Measurements from ENCODE around the gene C12orf50.

Gene C12orf50

DNA sequence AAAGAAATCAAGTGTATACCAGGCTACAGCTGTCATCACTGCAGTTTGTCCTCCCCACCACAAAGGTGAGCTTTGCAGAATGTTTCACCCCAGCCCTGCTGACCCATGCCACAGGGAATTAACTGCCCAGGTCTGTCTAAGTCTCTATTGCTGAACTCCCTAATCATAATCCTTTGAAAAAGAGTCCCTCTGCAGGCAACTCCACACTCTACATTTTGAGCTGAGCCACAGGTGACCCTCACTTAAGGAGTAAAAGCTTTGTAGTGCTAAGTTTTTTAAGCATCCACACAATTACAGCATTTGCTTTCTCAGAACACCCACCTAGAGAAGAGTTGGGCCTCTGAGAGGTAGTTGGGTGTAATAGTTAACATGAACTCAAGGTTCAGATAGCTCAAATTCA lies 90.0 kb downstream of the C12orf50 start:
- CTCF ChIA-PET, result no interaction called here
- no peak overlapping the region for H3K27ac ChIP-seq (ENCODE audit: extremely low read depth, low read depth, low read length)
- POLR2A ChIA-PET, result no interaction called here
- H3K4me3 ChIP-seq (ENCODE audit: low read depth, low read length), result no peak overlapping the region
- no peaks in the 10 kb centered on the region for H3K36me3 ChIP-seq (ENCODE audit: control insufficient read depth in 2 of 2, insufficient read depth in 1 of 2, low read length in 2 of 2)
- TF ChIP-seq, protein P1, sequence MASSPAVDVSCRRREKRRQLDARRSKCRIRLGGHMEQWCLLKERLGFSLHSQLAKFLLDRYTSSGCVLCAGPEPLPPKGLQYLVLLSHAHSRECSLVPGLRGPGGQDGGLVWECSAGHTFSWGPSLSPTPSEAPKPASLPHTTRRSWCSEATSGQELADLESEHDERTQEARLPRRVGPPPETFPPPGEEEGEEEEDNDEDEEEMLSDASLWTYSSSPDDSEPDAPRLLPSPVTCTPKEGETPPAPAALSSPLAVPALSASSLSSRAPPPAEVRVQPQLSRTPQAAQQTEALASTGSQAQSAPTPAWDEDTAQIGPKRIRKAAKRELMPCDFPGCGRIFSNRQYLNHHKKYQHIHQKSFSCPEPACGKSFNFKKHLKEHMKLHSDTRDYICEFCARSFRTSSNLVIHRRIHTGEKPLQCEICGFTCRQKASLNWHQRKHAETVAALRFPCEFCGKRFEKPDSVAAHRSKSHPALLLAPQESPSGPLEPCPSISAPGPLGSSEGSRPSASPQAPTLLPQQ (tag by site-specific recombination; IDR thresholded peaks at IDR 0.05), result no peak
- TF ChIP-seq ZNF311 (tag by site-specific recombination; IDR thresholded peaks at IDR 0.05; ENCODE audit: borderline replicate concordance), result no peak
- TF ChIP-seq ZNF76 (tag by site-specific recombination; IDR thresholded peaks at IDR 0.05; ENCODE audit: borderline replicate concordance, low read depth), result no peak
- TF ChIP-seq ZNF48 (tag by site-specific recombination; IDR thresholded peaks at IDR 0.05), result no peak
- no peak for TF ChIP-seq GLI2 (tag by site-specific recombination; IDR thresholded peaks at IDR 0.05; ENCODE audit: borderline replicate concordance, low read depth)
- TF ChIP-seq ZNF621 (tag by site-specific recombination; IDR thresholded peaks at IDR 0.05), result no peak
- TF ChIP-seq ZNF221 (tag by site-specific recombination; IDR thresholded peaks at IDR 0.05; ENCODE audit: borderline replicate concordance), result no peak
- TF ChIP-seq, protein P2, sequence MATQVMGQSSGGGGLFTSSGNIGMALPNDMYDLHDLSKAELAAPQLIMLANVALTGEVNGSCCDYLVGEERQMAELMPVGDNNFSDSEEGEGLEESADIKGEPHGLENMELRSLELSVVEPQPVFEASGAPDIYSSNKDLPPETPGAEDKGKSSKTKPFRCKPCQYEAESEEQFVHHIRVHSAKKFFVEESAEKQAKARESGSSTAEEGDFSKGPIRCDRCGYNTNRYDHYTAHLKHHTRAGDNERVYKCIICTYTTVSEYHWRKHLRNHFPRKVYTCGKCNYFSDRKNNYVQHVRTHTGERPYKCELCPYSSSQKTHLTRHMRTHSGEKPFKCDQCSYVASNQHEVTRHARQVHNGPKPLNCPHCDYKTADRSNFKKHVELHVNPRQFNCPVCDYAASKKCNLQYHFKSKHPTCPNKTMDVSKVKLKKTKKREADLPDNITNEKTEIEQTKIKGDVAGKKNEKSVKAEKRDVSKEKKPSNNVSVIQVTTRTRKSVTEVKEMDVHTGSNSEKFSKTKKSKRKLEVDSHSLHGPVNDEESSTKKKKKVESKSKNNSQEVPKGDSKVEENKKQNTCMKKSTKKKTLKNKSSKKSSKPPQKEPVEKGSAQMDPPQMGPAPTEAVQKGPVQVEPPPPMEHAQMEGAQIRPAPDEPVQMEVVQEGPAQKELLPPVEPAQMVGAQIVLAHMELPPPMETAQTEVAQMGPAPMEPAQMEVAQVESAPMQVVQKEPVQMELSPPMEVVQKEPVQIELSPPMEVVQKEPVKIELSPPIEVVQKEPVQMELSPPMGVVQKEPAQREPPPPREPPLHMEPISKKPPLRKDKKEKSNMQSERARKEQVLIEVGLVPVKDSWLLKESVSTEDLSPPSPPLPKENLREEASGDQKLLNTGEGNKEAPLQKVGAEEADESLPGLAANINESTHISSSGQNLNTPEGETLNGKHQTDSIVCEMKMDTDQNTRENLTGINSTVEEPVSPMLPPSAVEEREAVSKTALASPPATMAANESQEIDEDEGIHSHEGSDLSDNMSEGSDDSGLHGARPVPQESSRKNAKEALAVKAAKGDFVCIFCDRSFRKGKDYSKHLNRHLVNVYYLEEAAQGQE (tag by site-specific recombination; IDR thresholded peaks at IDR 0.05), result no peak
- TF ChIP-seq KLF1 (tag by site-specific recombination; IDR thresholded peaks at IDR 0.05), result no peak
- no peak for TF ChIP-seq ZNF560 (tag by site-specific recombination; IDR thresholded peaks at IDR 0.05; ENCODE audit: borderline replicate concordance)
- no peak for TF ChIP-seq ZNF571 (tag by site-specific recombination; IDR thresholded peaks at IDR 0.05)
- TF ChIP-seq ZNF768 (tag by site-specific recombination; IDR thresholded peaks at IDR 0.05), result no peak
- no peak for TF ChIP-seq ZNF2 (tag by site-specific recombination; IDR thresholded peaks at IDR 0.05)
- no peak for TF ChIP-seq ZNF707 (tag by site-specific recombination; IDR thresholded peaks at IDR 0.05)
- TF ChIP-seq ZNF660 (tag by site-specific recombination; IDR thresholded peaks at IDR 0.05), result no peak
- no peak for TF ChIP-seq ZNF747 (tag by site-specific recombination; IDR thresholded peaks at IDR 0.05)
- no peak for TF ChIP-seq ZNF521 (tag by site-specific recombination; IDR thresholded peaks at IDR 0.05)
- H3K9me3 ChIP-seq (ENCODE audit: control insufficient read depth, insufficient read depth, low read depth, low read length), result no peaks in the 10 kb centered on the region
- no peaks in the 10 kb centered on the region for H3K4me1 ChIP-seq (ENCODE audit: control insufficient read depth, insufficient read depth, low read length)

DNA sequence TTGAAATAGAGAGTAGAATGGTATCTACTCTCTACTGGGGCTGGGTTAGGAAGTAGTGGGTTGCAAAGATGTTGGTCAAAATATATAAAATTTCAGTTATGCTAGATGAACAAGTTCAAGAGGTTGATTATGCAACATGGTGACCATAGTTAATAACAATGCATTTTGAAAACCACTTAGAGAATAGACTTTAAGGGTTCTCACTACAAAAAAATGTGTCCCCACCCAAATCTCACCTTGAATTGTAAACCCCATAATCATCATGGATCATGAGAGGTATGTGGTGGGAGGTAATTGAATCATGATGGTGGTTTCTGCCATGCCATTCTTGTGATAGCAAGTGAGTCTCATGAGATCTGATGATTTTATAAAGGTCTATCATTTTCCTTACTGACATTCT lies 94.0 kb downstream of the C12orf50 start:
- TF ChIP-seq ZFP69B (tag by site-specific recombination; IDR thresholded peaks at IDR 0.05), result no peak
- no peak for TF ChIP-seq GLIS1 (tag by site-specific recombination; IDR thresholded peaks at IDR 0.05)
- no peak for TF ChIP-seq ZNF521 (tag by site-specific recombination; IDR thresholded peaks at IDR 0.05)
- no peak for TF ChIP-seq HOXC10 (CRISPR knock-in tag; IDR thresholded peaks at IDR 0.05)
- TF ChIP-seq, protein P3, sequence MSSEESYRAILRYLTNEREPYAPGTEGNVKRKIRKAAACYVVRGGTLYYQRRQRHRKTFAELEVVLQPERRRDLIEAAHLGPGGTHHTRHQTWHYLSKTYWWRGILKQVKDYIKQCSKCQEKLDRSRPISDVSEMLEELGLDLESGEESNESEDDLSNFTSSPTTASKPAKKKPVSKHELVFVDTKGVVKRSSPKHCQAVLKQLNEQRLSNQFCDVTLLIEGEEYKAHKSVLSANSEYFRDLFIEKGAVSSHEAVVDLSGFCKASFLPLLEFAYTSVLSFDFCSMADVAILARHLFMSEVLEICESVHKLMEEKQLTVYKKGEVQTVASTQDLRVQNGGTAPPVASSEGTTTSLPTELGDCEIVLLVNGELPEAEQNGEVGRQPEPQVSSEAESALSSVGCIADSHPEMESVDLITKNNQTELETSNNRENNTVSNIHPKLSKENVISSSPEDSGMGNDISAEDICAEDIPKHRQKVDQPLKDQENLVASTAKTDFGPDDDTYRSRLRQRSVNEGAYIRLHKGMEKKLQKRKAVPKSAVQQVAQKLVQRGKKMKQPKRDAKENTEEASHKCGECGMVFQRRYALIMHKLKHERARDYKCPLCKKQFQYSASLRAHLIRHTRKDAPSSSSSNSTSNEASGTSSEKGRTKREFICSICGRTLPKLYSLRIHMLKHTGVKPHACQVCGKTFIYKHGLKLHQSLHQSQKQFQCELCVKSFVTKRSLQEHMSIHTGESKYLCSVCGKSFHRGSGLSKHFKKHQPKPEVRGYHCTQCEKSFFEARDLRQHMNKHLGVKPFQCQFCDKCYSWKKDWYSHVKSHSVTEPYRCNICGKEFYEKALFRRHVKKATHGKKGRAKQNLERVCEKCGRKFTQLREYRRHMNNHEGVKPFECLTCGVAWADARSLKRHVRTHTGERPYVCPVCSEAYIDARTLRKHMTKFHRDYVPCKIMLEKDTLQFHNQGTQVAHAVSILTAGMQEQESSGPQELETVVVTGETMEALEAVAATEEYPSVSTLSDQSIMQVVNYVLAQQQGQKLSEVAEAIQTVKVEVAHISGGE (tag by site-specific recombination; conservative IDR thresholded peaks at IDR 0.05; ENCODE audit: low read depth), result no peak
- no peak for TF ChIP-seq ZNF701 (tag by site-specific recombination; IDR thresholded peaks at IDR 0.05)
- no peak for TF ChIP-seq ZBTB17 (tag by site-specific recombination; IDR thresholded peaks at IDR 0.05)
- no peak for TF ChIP-seq ZNF26 (tag by site-specific recombination; IDR thresholded peaks at IDR 0.05)
- POLR2A ChIA-PET, result no interaction called here
- no peaks in the 10 kb centered on the region for H3K4me1 ChIP-seq (ENCODE audit: control insufficient read depth, insufficient read depth, low read length)
- no peaks in the 10 kb centered on the region for H3K9me3 ChIP-seq (ENCODE audit: control insufficient read depth, insufficient read depth, low read depth, low read length)
- H3K36me3 ChIP-seq (ENCODE audit: control insufficient read depth in 2 of 2, insufficient read depth in 1 of 2, low read length in 2 of 2), result no peaks in the 10 kb centered on the region
- no peak overlapping the region for H3K4me3 ChIP-seq (ENCODE audit: low read depth, low read length)
- CTCF ChIA-PET, result no interaction called here
- no peak overlapping the region for H3K27ac ChIP-seq (ENCODE audit: extremely low read depth, low read depth, low read length)
